CD4-positive, alpha-beta T cell treated with Interleukin-6 at 100 ng/mL for 8 hours (primary cell): ENCODE measurements around the gene ANKRD63.
A peak's percentile ranks its signal among the peaks of the same experiment; 100 is the strongest.

Experiments
- DNase-seq: peaks from one replicate; pipeline ENCODE4 v3.0.0-alpha.2; 2020; ENCODE audit warnings: mixed read lengths, low spot score

The ANKRD63 gene

GRCh38 chr15:40313531-40314398 is 30.9 kb upstream of the ANKRD63 start:
- DNase-seq: peak; percentile 60

DNA sequence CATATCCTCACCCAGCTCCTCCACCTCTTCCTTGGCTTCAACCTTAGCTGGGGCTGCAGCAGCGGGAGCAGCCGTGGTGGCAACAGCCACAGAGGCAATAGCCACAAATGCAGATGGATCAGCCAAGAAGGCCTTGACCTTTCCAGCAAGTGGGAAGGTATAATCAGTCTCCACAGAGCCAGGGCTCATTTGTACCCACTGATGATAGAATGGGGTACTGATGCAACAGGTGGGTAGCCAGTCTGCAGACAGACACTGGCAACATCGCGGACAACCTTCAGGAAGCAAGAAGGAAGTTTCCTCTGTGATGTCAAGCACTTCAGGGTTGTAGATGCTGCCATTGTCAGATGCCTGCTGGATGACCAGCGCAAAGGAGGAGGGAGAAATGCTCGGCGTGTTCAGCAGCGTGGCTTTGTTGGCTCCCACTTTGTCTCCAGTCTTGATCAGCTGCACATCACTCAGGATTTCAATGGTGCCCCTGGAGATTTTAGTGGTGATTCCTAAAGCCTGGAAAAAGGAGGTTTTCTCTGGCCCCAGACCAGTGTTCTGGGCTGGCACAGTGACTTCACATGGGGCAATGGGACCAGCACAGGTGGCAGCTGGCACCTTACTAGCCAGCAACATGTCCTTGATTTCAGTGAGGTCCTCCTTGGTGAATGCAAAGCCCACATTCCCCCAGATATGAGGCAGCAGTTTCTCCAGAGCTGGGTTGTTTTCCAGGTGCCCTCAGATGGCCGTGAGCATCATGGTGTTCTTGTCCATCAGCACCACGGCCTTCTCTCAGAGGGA is 29.7 kb upstream of the ANKRD63 start:
- DNase-seq: no peak

DNA sequence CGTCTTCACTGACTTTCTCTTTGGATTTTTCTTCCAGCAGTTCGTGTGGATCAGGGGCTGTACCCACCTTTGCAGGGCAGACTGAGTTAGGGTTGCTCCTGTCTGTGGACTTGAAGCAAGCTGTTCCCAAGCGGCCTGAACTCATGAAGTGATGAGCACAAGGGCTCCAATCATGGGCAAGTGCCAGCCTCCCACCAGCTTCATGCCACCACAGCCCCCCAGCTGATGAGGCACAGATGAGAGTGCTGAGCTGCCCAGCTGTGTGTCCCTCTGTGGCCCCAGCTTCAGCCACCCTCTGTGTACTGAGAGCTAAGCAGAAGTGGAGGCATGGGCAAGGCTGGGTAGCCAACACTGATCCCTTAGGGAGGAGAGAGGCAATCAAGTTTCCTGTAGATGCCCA is 28.1 kb upstream of the ANKRD63 start:
- no peak for DNase-seq

- peak; percentile 62 for DNase-seq
These were observed 27.4 kb upstream of the ANKRD63 start for GRCh38 chr15:40310001-40310959.

- no peak for DNase-seq
These were observed 26.5 kb upstream of the ANKRD63 start for GRCh38 chr15:40309344-40309862.

GRCh38 chr15:40307421-40308211 is 24.8 kb upstream of the ANKRD63 start, which contains the start of gene PLCB2:
TSS of gene PLCB2 (minus strand) at chr15:40307935. CDS start at chr15:40307672, 263 bp downstream.
- peak; percentile 73 for DNase-seq

- DNase-seq: no peak
These were observed 24.0 kb upstream of the ANKRD63 start for GRCh38 chr15:40306908-40307307.

DNA sequence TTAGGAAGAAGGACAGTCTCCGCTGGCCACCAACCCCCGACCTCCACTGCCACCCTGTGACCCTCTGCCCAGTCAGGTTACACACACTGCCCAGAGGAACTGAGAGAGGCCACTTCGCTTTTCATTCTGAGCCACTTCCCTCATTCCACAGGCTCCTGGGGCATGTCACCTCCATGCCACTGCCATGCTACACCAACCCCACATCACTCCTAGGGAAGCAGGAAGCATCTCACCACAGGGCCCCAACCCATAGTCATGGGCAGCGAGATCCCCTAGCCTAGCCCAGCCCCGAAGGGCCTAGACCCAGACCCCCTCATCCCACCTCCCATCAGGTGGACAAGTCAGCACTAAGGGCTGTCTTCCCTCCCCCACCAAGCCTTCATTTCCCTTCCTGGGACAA is 23.5 kb upstream of the ANKRD63 start:
- no peak for DNase-seq

DNA sequence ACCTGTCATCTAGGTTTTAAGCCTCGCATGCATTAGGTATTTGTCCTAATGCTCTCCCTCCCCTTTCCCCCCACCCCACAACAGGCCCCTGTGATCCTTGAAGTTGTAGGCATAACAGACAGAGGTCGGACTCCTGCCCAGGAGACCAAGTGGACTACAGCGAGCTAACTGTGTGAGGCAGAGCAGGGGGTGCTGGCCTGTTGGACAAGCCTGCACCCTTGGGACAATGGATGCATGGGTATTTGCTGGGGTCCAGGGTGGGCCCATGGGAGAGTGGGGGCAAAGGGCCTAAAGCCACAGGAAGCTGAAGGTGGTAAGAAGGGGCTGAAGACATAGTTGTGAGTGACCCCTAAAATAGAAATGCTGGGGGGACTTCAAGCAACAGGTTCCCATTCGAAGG is 22.4 kb upstream of the ANKRD63 start:
- DNase-seq: no peak

GRCh38 chr15:40303576-40303975 is 20.7 kb upstream of the ANKRD63 start:
- DNase-seq: no peak

DNA sequence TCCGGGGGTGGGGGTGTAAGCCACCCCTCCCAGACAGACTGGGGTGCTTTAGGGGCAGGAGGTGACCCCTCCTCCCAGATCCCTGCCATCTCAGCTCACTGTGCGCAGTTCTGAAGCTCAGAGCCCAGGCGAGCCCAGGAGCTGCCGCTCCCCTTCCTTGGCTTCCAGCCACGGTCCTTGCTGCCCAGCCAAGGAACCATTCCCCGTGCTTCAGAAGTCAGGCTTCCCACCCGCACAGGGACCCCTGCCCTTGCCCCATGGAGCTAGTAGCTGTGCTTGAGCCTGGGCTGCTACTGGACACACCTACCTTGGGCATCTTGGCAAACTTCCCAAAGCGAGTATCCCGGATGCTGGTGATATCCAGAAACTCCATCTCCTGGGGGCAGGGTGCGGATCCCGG is 20.1 kb upstream of the ANKRD63 start:
- no peak for DNase-seq

GRCh38 chr15:40302288-40302886 is 19.5 kb upstream of the ANKRD63 start:
- no peak for DNase-seq

DNA sequence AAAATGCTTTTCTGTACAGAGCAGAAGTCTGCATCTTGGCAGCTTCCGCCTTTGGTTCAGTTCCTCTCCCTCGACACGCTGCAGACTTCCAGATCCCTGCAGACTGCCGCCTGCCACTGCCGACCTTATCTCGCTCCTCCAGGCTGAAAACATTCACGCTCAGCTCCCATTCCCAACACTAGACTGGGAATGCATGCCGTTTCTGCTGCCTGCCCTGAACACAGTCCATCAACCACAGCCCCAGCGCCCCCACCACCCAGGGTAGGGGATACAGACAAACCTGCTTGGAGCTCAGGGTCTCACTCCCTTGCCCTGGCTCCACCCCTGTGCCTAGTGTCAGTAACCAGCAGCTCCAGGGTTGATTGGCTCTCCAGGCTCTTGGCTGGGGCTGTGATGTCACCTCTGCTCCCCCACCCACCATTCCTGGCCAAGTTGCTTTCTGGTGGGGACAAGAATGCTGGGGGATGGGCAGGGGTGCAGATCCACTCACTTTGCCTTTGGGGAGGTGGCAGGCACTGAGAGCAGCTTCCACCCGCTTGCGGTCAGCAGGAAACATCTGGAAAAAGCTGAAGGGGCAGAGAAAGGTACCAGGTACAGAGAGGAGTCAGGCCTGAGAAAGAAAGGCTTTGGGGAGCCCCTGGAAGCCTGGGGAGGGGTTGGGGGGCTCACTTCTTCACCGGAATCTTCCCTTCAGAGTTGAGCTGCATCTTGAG is 18.8 kb upstream of the ANKRD63 start:
- no peak for DNase-seq

DNA sequence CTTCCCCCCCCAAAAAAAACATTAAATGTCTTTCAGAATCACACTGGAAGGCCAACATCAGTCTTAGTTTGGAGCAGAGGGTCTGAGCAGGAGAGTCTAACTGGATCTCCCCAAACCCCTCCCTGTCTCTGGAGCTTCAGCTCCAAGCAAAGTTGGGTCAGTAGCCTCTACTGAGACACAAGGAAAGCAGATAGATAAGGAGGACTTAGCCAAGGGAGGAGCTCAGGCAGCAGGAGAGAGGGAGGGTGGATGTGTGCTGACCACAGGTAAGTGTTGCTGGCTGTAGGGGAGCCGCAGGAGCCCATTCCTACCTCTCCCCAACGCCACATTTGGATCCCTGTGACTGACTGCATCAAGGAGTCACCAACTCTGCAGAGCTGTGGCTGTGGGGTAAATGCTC is 17.9 kb upstream of the ANKRD63 start:
- no peak for DNase-seq

- no peak for DNase-seq
These were observed 17.5 kb upstream of the ANKRD63 start for GRCh38 chr15:40300367-40300766.

GRCh38 chr15:40298216-40298935 is 15.5 kb upstream of the ANKRD63 start:
- DNase-seq: no peak

DNA sequence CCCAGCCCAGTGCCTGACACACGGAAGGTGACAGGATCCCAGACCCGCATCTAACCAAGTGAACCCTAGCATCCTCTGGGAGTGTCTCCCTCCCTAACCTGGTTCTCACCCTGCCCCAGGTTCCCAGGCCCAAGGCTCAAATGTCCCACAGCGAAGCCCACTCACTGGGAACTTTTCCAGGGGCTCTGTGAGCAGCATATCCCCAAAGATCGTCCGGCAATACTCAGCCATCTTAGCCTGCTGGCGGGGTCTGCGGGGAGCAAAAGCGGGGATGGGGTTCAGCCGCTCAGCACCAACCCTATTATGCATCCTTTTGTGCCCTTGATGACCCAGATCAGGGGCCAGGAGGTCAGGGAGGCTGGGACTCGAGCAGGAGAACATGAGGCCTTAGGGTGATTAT is 14.5 kb upstream of the ANKRD63 start:
- no peak for DNase-seq

DNA sequence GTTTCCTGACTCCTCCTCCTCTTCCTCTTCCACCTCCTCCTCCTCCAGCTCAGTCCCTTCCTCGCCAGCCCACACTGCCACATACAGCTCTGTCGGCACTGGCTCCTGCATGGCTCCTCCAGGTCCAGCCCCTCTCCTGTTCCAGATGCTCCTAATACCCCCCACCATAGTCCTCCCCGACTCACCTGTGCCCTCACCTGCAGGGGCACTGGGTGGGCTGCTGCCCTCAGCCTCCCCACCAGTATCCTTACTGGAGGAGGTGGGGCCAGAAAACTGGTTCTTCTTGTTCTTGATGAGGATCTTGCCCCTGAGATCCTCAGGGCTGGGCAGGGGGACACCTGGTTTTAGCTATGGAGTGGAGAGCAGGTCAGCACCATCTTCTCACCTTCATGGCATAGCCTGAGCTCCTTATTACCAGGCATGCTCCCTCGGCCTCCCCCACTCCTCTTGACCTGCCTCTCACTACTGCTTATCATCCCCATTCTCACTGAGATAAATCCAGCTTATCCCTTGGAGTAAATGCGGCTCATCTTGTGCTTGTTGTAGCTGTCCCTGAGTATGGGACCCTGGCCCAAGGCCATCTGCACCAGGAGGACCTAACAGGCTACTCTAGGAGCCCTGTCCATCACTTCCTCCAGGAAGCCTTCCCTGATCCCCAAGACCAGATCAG is 13.8 kb upstream of the ANKRD63 start:
- no peak for DNase-seq
